Kidney epithelial cell (primary cell): Measurements from ENCODE around the gene ADGRG4. TPM values are rescaled to one million over a fixed set of nuclear protein-coding genes. Genes with fewer than 3 reads are reported as not detected.
"Not testable (repeated sequence)": the region's sequence is repeated elsewhere in the genome, so short reads cannot be mapped to it uniquely, and the experiment has no call there.

ENCODE experiments used
- DNase-seq: peaks from one replicate; pipeline ENCODE4 v3.0.0-alpha.2; 2010; ENCODE audit warnings: low read depth
- H3K27me3 ChIP-seq: 2 replicates; pipeline ENCODE4 v1.6.0; 2011; ENCODE audit warnings: low read length; ENCODE audit not compliant: control insufficient read depth, insufficient read depth
- H3K36me3 ChIP-seq: 2 replicates; pipeline ENCODE4 v1.5.1; 2011; ENCODE audit warnings: low read length; ENCODE audit not compliant: control insufficient read depth, insufficient read depth
- H3K4me3 ChIP-seq: 2 replicates; pipeline ENCODE4 v1.5.1; 2011; ENCODE audit warnings: low read depth, mild to moderate bottlenecking, control low read depth, low read length
- CTCF ChIP-seq: IDR thresholded peaks from 2 replicates; pipeline ENCODE4 v1.5.1; 2011; ENCODE audit warnings: mild to moderate bottlenecking, moderate library complexity, low read length, control low read depth, inconsistent platforms; ENCODE audit not compliant: insufficient read depth, poor library complexity, severe bottlenecking
- total RNA-seq: library from RNA; depleted of rRNA; stranded (reverse); fragments of >200 nt; gene quantifications from 2 replicates; pipeline ENCODE4 v1.2.3, GENCODE V29; 2015

ADGRG4 gene
- total RNA-seq = not detected in 2 replicates

GRCh38 chrX:136300721-136301120, at the start of gene ADGRG4:
Gene ADGRG4, plus strand, starts transcription at chrX:136300963. Its CDS starts 7,815 bp downstream, at chrX:136308778.
- H3K36me3 ChIP-seq, H3K4me3 ChIP-seq, DNase-seq, H3K27me3 ChIP-seq: not testable (repeated sequence)

GRCh38 chrX:136251041-136251991, 49.4 kb upstream of the ADGRG4 start, which contains the start of gene MAP7D3:
Gene MAP7D3, minus strand, starts transcription at chrX:136251400. Its CDS starts 42 bp downstream, at chrX:136251358.
- H3K36me3 ChIP-seq = no peaks in the 10 kb centered on the region

GRCh38 chrX:136255541-136255940, 45.2 kb upstream of the ADGRG4 start:
- Histone ChIP-seq H3K4me3 (no peak overlapping the region), H3K36me3 (no peaks in the 10 kb centered on the region), H3K27me3 (no peaks in the 10 kb centered on the region)
- DNase-seq = no peak
- no peak for TF ChIP-seq CTCF

More at GRCh38 chrX:136251041-136251991, 49.4 kb upstream of the ADGRG4 start, which contains the start of gene MAP7D3:
- no peak for TF ChIP-seq CTCF
- no peaks in the 10 kb centered on the region for H3K27me3 ChIP-seq
- peak within 1 kb of the TSS; percentile 72 for H3K4me3 ChIP-seq
- DNase-seq = no peak

GRCh38 chrX:136256026-136256425, 44.7 kb upstream of the ADGRG4 start:
- H3K4me3 ChIP-seq = no peak overlapping the region
- no peak for TF ChIP-seq CTCF

GRCh38 chrX:136258951-136259350, 41.8 kb upstream of the ADGRG4 start:
- no peak for DNase-seq
- Histone ChIP-seq H3K4me3 (no peak overlapping the region), H3K36me3 (no peaks in the 10 kb centered on the region), H3K27me3 (no peaks in the 10 kb centered on the region)
- TF ChIP-seq CTCF = no peak

More at GRCh38 chrX:136256026-136256425, 44.7 kb upstream of the ADGRG4 start:
- Histone ChIP-seq H3K27me3 (no peaks in the 10 kb centered on the region), H3K36me3 (no peaks in the 10 kb centered on the region)
- DNase-seq = no peak

- Histone ChIP-seq H3K27me3 (no peaks in the 10 kb centered on the region), H3K4me3 (no peak overlapping the region), H3K36me3 (no peaks in the 10 kb centered on the region)
- DNase-seq = peak; percentile 16
- TF ChIP-seq CTCF = no peak
Observed at GRCh38 chrX:136259543-136259942, 41.2 kb upstream of the ADGRG4 start.
